SU-DHL-6 (cell line): Measurements from ENCODE around the gene ANXA11.

Source experiments
- H2AFZ ChIP-seq: fragments of 200-600 bp; sonication (generic); 2 replicates; pipeline ENCODE4 v1.6.1; 2014; ENCODE audit warnings: low read depth, mild to moderate bottlenecking, moderate library complexity, mixed read lengths, antibody characterized with exemption, low read length; ENCODE audit not compliant: severe bottlenecking
- H3F3A ChIP-seq: fragments of 200-600 bp; shearing (Covaris generic); 2 replicates; pipeline ENCODE4 v1.6.0; 2016; ENCODE audit warnings: antibody characterized with exemption, mild to moderate bottlenecking; ENCODE audit not compliant: insufficient read depth
- H3K27ac ChIP-seq: fragments of 200-600 bp; sonication (generic); 2 replicates; pipeline ENCODE4 v1.5.1; 2016; ENCODE audit warnings: low read depth, mild to moderate bottlenecking, low read length, moderate library complexity, mixed read lengths
- H3K27me3 ChIP-seq: fragments of 200-600 bp; sonication (generic), shearing (Covaris generic); 2 replicates; pipeline ENCODE4 v1.6.0; 2014; ENCODE audit warnings: mild to moderate bottlenecking, low read length
- H3K36me3 ChIP-seq: fragments of 200-600 bp; sonication (generic); 2 replicates; pipeline ENCODE4 v1.6.1; 2014; ENCODE audit warnings: mild to moderate bottlenecking, low read length, mixed read lengths
- H3K4me2 ChIP-seq: fragments of 300-600, 200-600 bp; shearing (Covaris generic), sonication (generic); 2 replicates; pipeline ENCODE4 v1.6.0; 2014; ENCODE audit warnings: low read length, low read depth, mild to moderate bottlenecking; ENCODE audit not compliant: poor library complexity, severe bottlenecking
- H3K4me3 ChIP-seq: fragments of 200-600 bp; sonication (generic); 2 replicates; pipeline ENCODE4 v1.5.1; 2014; ENCODE audit warnings: antibody characterized with exemption, low read length, mild to moderate bottlenecking, mixed read lengths; ENCODE audit not compliant: insufficient read depth, poor library complexity, severe bottlenecking
- H3K79me2 ChIP-seq: fragments of 200-600 bp; sonication (generic); 2 replicates; pipeline ENCODE4 v1.6.1; 2014; ENCODE audit warnings: mild to moderate bottlenecking, low read length, moderate library complexity; ENCODE audit not compliant: insufficient read depth
- H3K9ac ChIP-seq: fragments of 200-600 bp; sonication (generic); 2 replicates; pipeline ENCODE4 v1.7.0; 2014; ENCODE audit warnings: mild to moderate bottlenecking, low read length
- H3K9me2 ChIP-seq: fragments of 200-600 bp; sonication (generic); replicated peaks from 2 replicates; pipeline ENCODE4 v1.6.1; 2014; ENCODE audit warnings: low read length; ENCODE audit not compliant: insufficient read depth
- H3K9me3 ChIP-seq: fragments of 200-600 bp; sonication (generic); 2 replicates; pipeline ENCODE4 v1.6.1; 2014; ENCODE audit warnings: low read length, mixed read lengths; ENCODE audit not compliant: insufficient read depth
- H4K20me1 ChIP-seq: fragments of 200-600 bp; sonication (generic); 2 replicates; pipeline ENCODE4 v1.6.1; 2014; ENCODE audit warnings: low read depth, mild to moderate bottlenecking, antibody characterized with exemption, low read length, moderate library complexity, mixed read lengths
- EZH2phosphoT487 ChIP-seq: fragments of 200-600 bp; sonication (generic), shearing (Covaris generic); conservative IDR thresholded peaks from 2 replicates; pipeline ENCODE4 v1.6.1; 2018; ENCODE audit warnings: mild to moderate bottlenecking, antibody characterized with exemption, low read length, moderate library complexity, mixed read lengths
- TF ChIP-seq, protein P1 (sequence below): fragments of 200-600 bp; sonication (generic); IDR thresholded peaks from one replicate; pipeline ENCODE4 v1.5.1; 2017; ENCODE audit warnings: antibody characterized with exemption, mild to moderate bottlenecking, low read length, moderate library complexity; ENCODE audit not compliant: insufficient read depth, poor library complexity, severe bottlenecking

ANXA11 gene

GRCh38 chr10:80176526-80176925 lies 28.8 kb downstream of the ANXA11 start:
- H3K36me3 ChIP-seq: no peaks in the 10 kb centered on the region
- H3K9me2 ChIP-seq: no peaks in the 10 kb centered on the region
- H3K27me3 ChIP-seq: no peaks in the 10 kb centered on the region
- no peak overlapping the region for H3K9ac ChIP-seq
- no peak overlapping the region for H3K4me3 ChIP-seq
- H3K27ac ChIP-seq: no peak overlapping the region
- no peaks in the 10 kb centered on the region for H3K9me3 ChIP-seq
- no peaks in the 10 kb centered on the region for H4K20me1 ChIP-seq
- peaks cover 46% of the 10 kb centered on the region for H3K79me2 ChIP-seq
- no peak for TF ChIP-seq EZH2phosphoT487
- TF ChIP-seq, protein P1, sequence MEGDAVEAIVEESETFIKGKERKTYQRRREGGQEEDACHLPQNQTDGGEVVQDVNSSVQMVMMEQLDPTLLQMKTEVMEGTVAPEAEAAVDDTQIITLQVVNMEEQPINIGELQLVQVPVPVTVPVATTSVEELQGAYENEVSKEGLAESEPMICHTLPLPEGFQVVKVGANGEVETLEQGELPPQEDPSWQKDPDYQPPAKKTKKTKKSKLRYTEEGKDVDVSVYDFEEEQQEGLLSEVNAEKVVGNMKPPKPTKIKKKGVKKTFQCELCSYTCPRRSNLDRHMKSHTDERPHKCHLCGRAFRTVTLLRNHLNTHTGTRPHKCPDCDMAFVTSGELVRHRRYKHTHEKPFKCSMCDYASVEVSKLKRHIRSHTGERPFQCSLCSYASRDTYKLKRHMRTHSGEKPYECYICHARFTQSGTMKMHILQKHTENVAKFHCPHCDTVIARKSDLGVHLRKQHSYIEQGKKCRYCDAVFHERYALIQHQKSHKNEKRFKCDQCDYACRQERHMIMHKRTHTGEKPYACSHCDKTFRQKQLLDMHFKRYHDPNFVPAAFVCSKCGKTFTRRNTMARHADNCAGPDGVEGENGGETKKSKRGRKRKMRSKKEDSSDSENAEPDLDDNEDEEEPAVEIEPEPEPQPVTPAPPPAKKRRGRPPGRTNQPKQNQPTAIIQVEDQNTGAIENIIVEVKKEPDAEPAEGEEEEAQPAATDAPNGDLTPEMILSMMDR: no peak
- no peaks in the 10 kb centered on the region for H3F3A ChIP-seq
- H3K4me2 ChIP-seq: no peak overlapping the region
- no peak overlapping the region for H2AFZ ChIP-seq

DNA sequence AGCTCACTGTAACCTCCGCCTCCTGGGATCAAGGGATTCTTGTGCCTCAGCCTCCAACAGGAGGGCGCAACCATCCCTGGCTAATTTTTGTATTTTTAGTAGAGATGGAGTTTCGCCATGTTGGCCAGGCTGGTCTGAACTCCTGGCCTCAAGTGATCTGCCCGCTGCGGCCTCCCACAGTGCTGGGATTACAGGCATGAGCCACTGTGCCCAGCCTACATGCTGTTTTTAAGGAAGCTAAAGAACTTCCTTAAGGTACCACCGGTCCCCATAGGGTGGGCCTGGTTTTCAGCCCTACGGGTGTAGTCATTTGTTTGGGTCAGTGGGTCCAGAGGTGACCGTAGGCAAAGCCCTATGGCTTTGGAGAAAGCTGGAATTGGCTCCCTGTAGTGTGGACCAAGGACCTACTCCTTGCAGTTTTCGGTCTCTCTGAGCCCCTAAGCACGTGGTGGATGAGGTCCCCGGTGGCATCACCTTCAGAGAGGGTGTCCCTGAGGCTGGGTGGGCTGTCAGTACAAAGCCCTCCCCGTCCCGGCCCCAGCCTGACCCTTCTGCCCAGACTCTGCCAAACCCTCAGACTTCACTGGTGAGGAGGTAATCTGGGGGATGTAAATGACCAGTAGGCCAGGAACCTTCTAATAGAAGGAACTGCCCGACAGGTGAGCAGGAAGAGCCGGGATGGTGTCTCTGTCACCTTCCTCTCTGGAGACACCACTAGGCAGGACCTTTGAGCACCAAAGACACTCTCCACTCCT lies 30.5 kb downstream of the ANXA11 start:
- peaks cover 29% of the 10 kb centered on the region for H3K79me2 ChIP-seq
- H3K9me3 ChIP-seq: no peaks in the 10 kb centered on the region
- no peaks in the 10 kb centered on the region for H3K36me3 ChIP-seq
- H3K9ac ChIP-seq: no peak overlapping the region
- H4K20me1 ChIP-seq: no peaks in the 10 kb centered on the region; the same call in 1 of the 2 replicates
- no peak overlapping the region for H2AFZ ChIP-seq
- H3K9me2 ChIP-seq: no peaks in the 10 kb centered on the region
- H3K27ac ChIP-seq: no peak overlapping the region
- H3F3A ChIP-seq: no peaks in the 10 kb centered on the region
- no peaks in the 10 kb centered on the region for H3K27me3 ChIP-seq
- TF ChIP-seq EZH2phosphoT487: no peak
- TF ChIP-seq, protein P1: no peak
- H3K4me3 ChIP-seq: no peak overlapping the region
- H3K4me2 ChIP-seq: no peak overlapping the region

- Histone ChIP-seq H3K36me3 (no peaks in the 10 kb centered on the region), H3K79me2 (peaks cover 23% of the 10 kb centered on the region), H3K4me3 (no peak overlapping the region), H3K27me3 (no peaks in the 10 kb centered on the region), H3K9me2 (no peaks in the 10 kb centered on the region), H3K27ac (no peak overlapping the region), H2AFZ (no peak overlapping the region), H3F3A (no peaks in the 10 kb centered on the region), H3K4me2 (no peak overlapping the region), H3K9ac (no peak overlapping the region), H4K20me1 (no peaks in the 10 kb centered on the region; the same call in 1 of the 2 replicates), H3K9me3 (no peaks in the 10 kb centered on the region)
- no peak for TF ChIP-seq EZH2phosphoT487
- TF ChIP-seq, protein P1: no peak
Observed at GRCh38 chr10:80173466-80173865, 31.9 kb downstream of the ANXA11 start.
